ENCODE data around the gene PAN2. TPM values are rescaled to one million over a fixed set of nuclear protein-coding genes. Genes with fewer than 3 reads are reported as not detected.
"Not testable (repeated sequence)": the region's sequence is repeated elsewhere in the genome, so short reads cannot be mapped to it uniquely, and the experiment has no call there.

The PAN2 gene
- total RNA-seq, 4 donors from 2014 or later = 95.7 to 148 (median 134) TPM

GRCh38 chr12:56330936-56331490 lies 2.8 kb downstream of the PAN2 start:
- intact Hi-C loops (cut with DNase I) = loop anchor here (10.0 kb wide), 1 partner anchor 134 kb away; the partner anchor contains the start of gene SPRYD4
- 95 to 96% methylated on average over 7 of the region's 7 CpGs for WGBS, 2 donors
- Histone ChIP-seq H3K9me3 (no peaks in the 10 kb centered on the region), H3K4me1 (peaks cover 8 to 19% of the 10 kb centered on the region in 2 donors), H3K27ac (no peak overlapping the region), H3K36me3 (peaks cover 15 to 19% of the 10 kb centered on the region in 2 donors), H3K4me3 (replicated peaks in 1 of 3) (no peak overlapping the region), H3K27me3 (no peaks in the 10 kb centered on the region)
- no peak for DNase-seq
- TF ChIP-seq POLR2A (IDR thresholded peaks at IDR 0.05) = no peak
- TF ChIP-seq CTCF (IDR thresholded peaks at IDR 0.05) = no peak

DNA sequence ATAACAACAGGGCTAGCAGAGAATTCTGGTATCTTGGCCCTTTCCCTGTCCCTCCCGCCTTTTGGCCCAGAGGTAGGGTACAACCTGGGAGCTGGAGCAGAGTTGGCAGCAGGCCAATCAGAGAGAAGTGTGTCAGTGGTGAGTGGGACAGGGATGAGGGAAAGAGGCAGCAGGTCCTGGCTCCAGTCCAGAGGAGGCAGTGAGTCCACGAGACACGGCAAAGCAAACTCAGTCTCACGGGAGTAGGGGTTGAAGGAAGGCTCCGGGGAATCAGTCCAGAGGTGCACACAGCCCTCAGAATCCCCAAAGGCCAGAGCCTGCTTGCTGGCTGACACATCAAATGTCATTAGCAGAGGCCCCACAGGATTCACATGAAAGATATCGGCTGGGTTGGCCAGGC lies 7.3 kb downstream of the PAN2 start:
- Histone ChIP-seq H3K27me3 (no peaks in the 10 kb centered on the region), H3K36me3 (peaks cover 58 to 63% of the 10 kb centered on the region in 2 donors), H3K4me3 (replicated peaks in 1 of 3) (no peak overlapping the region), H3K9me3 (no peaks in the 10 kb centered on the region), H3K4me1 (no peaks in the 10 kb centered on the region), H3K27ac (no peak overlapping the region)
- no peak for TF ChIP-seq CTCF (IDR thresholded peaks at IDR 0.05)
- TF ChIP-seq POLR2A (IDR thresholded peaks at IDR 0.05) = no peak
- WGBS, 2 donors = 75 to 79% methylated on average over 6 of the region's 6 CpGs
- intact Hi-C loops (cut with DNase I) = no loop called here
- DNase-seq = peak in 1 of 2 donors; percentile 16

- Histone ChIP-seq H3K4me3 (replicated peaks in 1 of 3) (no peak overlapping the region), H3K27me3 (no peaks in the 10 kb centered on the region), H3K9me3 (no peaks in the 10 kb centered on the region), H3K4me1 (no peaks in the 10 kb centered on the region), H3K36me3 (peaks cover 58 to 67% of the 10 kb centered on the region in 2 donors), H3K27ac (no peak overlapping the region)
- WGBS, 2 donors = 95% methylated on average over 8 of the region's 8 CpGs
- TF ChIP-seq POLR2A (IDR thresholded peaks at IDR 0.05) (no peak), CTCF (IDR thresholded peaks at IDR 0.05) (no peak)
- intact Hi-C loops (cut with DNase I) = no loop called here
- DNase-seq = no peak
These were observed 7.7 kb downstream of the PAN2 start for GRCh38 chr12:56326126-56326525.

DNA sequence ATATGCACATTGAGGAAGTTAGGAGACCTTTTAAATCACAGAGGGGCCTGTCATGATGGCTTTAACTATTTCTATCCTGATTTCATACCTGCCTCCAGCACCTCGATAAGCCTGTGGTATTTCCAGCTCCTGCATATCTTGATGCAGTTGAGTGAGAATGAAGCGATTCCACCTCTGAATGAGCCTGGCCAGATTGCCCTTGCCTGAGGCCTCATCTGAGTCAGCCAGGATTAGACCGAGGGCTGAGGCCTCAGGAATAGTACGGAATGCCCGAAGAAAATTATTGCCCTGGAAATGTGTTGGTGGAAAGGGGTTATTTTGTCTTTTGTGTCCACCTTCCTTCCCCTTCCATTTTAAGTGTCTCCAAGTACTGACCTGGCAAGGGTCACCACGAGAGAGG lies 9.6 kb downstream of the PAN2 start:
- TF ChIP-seq CTCF (IDR thresholded peaks at IDR 0.05) = no peak
- no peak for TF ChIP-seq POLR2A (IDR thresholded peaks at IDR 0.05)
- no peak for DNase-seq
- Histone ChIP-seq H3K36me3 (peaks cover 71 to 82% of the 10 kb centered on the region in 2 donors), H3K27me3 (no peaks in the 10 kb centered on the region), H3K27ac (no peak overlapping the region), H3K4me3 (replicated peaks in 1 of 3) (no peak overlapping the region), H3K4me1 (no peaks in the 10 kb centered on the region), H3K9me3 (no peaks in the 10 kb centered on the region)
- WGBS, 2 donors = 87 to 93% methylated on average over 6 of the region's 6 CpGs
- intact Hi-C loops (cut with DNase I) = no loop called here

DNA sequence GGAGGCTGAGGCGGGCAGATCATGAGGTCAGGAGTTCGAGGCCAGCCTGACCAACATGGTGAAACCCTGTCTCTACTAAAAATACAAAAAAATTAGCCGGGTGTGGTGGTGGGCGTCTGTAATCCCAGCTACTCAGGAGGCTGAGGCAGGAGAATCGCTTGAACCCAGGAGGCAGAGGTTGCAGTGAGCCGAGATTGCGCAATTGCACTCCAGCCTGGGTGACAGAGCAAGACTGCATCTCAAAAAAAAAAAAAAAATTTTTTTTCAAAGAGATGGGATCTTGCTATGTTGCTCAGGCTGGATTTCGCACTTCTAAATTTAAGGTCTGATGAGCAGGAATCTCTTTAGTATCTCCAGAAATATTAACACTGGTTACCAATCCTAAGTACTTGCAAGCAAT lies 12.2 kb downstream of the PAN2 start:
- H3K9me3 ChIP-seq; H3K27ac ChIP-seq; H3K4me3 ChIP-seq (replicated peaks in 1 of 3); DNase-seq; intact Hi-C loops (cut with DNase I); H3K4me1 ChIP-seq; H3K27me3 ChIP-seq: not testable (repeated sequence)
- H3K36me3 ChIP-seq = peaks cover 64 to 72% of the 10 kb centered on the region in 2 donors
- WGBS, 2 donors = 94 to 97% methylated on average over 8 of the region's 8 CpGs

Data from thyroid gland (tissue), 4 donors.